Neural cell (in vitro differentiated cells): Measurements from ENCODE around the gene ATG7. TPM values are rescaled to one million over a fixed set of nuclear protein-coding genes. Genes with fewer than 3 reads are reported as not detected.
A peak's percentile ranks its signal among the peaks of the same experiment; 100 is the strongest.

Experiments
- H2AFZ ChIP-seq: fragments of 200-600, 300-800 bp; sonication (generic), shearing (Covaris generic); 2 replicates; pipeline ENCODE4 v1.6.0; 2014; ENCODE audit warnings: low read depth, mild to moderate bottlenecking, antibody characterized with exemption, low read length, moderate library complexity
- H3F3A ChIP-seq: fragments of 200-600 bp; shearing (Covaris generic); 2 replicates; pipeline ENCODE4 v1.6.1; 2016; ENCODE audit warnings: mild to moderate bottlenecking, moderate library complexity, mixed read lengths, antibody characterized with exemption, low read length; ENCODE audit not compliant: insufficient read depth, poor library complexity, severe bottlenecking
- H3K27ac ChIP-seq: fragments of 200-600, 300-800 bp; sonication (generic), shearing (Covaris generic); 2 replicates; pipeline ENCODE4 v1.5.1; 2014; ENCODE audit warnings: mild to moderate bottlenecking, low read length, moderate library complexity
- H3K27me3 ChIP-seq: fragments of 300-800, 200-600 bp; sonication (generic), shearing (Covaris generic); 2 replicates; pipeline ENCODE4 v1.6.0; 2014; ENCODE audit warnings: mild to moderate bottlenecking, low read depth, low read length, moderate library complexity; ENCODE audit not compliant: insufficient read depth
- H3K36me3 ChIP-seq: fragments of 300-800, 200-600 bp; sonication (generic), shearing (Covaris generic); 2 replicates; pipeline ENCODE4 v1.5.1; 2014; ENCODE audit warnings: mild to moderate bottlenecking, antibody characterized with exemption, low read length, moderate library complexity; ENCODE audit not compliant: insufficient read depth
- H3K4me2 ChIP-seq: fragments of 300-800, 200-600 bp; sonication (generic), shearing (Covaris generic); 2 replicates; pipeline ENCODE4 v1.6.0; 2014; ENCODE audit warnings: mild to moderate bottlenecking, low read length
- H3K4me3 ChIP-seq: fragments of 300-800, 200-600 bp; sonication (generic), shearing (Covaris generic); 2 replicates; pipeline ENCODE4 v1.5.1; 2014; ENCODE audit warnings: mild to moderate bottlenecking, low read length, moderate library complexity
- H3K79me2 ChIP-seq: fragments of 200-600 bp; shearing (Covaris generic); replicated peaks from 2 replicates; pipeline ENCODE4 v1.6.0; 2014; ENCODE audit warnings: mild to moderate bottlenecking, low read length, moderate library complexity; ENCODE audit not compliant: insufficient read depth
- H3K9ac ChIP-seq: fragments of 300-800, 200-600 bp; sonication (generic), shearing (Covaris generic); 2 replicates; pipeline ENCODE4 v1.6.1; 2016; ENCODE audit warnings: mild to moderate bottlenecking, low read length, mixed read lengths
- H3K9me2 ChIP-seq: fragments of 200-600 bp; shearing (Covaris generic); 2 replicates; pipeline ENCODE4 v1.6.1; 2016; ENCODE audit warnings: mild to moderate bottlenecking, low read length, mixed read lengths; ENCODE audit not compliant: insufficient read depth
- H3K9me3 ChIP-seq: fragments of 200-600, 300-800 bp; sonication (generic), shearing (Covaris generic); 2 replicates; pipeline ENCODE4 v1.6.1; 2016; ENCODE audit warnings: mild to moderate bottlenecking, mixed run types, low read length, moderate library complexity, mixed read lengths
- H4K20me1 ChIP-seq: fragments of 200-600 bp; shearing (Covaris generic); 2 replicates; pipeline ENCODE4 v1.6.1; 2016; ENCODE audit warnings: mild to moderate bottlenecking, mixed run types; ENCODE audit not compliant: insufficient read depth
- EP300 ChIP-seq: fragments of 450-650 bp; conservative IDR thresholded peaks from 2 replicates; pipeline ENCODE4 v1.6.1; 2014; ENCODE audit warnings: antibody characterized with exemption, mild to moderate bottlenecking, moderate library complexity; ENCODE audit not compliant: poor library complexity, severe bottlenecking
- EZH2 ChIP-seq: fragments of 200-600, 300-800 bp; shearing (Covaris generic), sonication (generic); IDR thresholded peaks from 2 replicates; pipeline ENCODE4 v1.6.1; 2014; ENCODE audit warnings: antibody characterized with exemption, low read length, borderline replicate concordance, mild to moderate bottlenecking; ENCODE audit not compliant: insufficient read depth, poor library complexity, severe bottlenecking
- MXI1 ChIP-seq: fragments of 450-650 bp; conservative IDR thresholded peaks from 2 replicates; pipeline ENCODE4 v1.6.1; 2014; ENCODE audit warnings: antibody characterized with exemption, mild to moderate bottlenecking; ENCODE audit not compliant: poor library complexity, severe bottlenecking
- POLR2AphosphoS5 ChIP-seq: IDR thresholded peaks from 2 replicates; pipeline ENCODE4 v1.6.1; 2012
- RAD21 ChIP-seq: fragments of 450-650 bp; conservative IDR thresholded peaks from 2 replicates; pipeline ENCODE4 v1.6.1; 2014; ENCODE audit warnings: antibody characterized with exemption, mild to moderate bottlenecking, moderate library complexity
- REST ChIP-seq: IDR thresholded peaks from 2 replicates; pipeline ENCODE4 v1.6.1; 2012; ENCODE audit warnings: borderline replicate concordance
- SMC3 ChIP-seq: fragments of 450-650 bp; conservative IDR thresholded peaks from 2 replicates; pipeline ENCODE4 v1.6.1; 2014; ENCODE audit warnings: antibody characterized with exemption, mild to moderate bottlenecking, moderate library complexity; ENCODE audit not compliant: poor library complexity
- TAF1 ChIP-seq: IDR thresholded peaks from 2 replicates; pipeline ENCODE4 v1.6.1; 2012; ENCODE audit warnings: low read depth
- polyA plus RNA-seq: library from polyadenylated mRNA; depleted of rRNA; stranded (reverse); fragments of >200 nt; gene quantifications from 2 replicates; pipeline ENCODE4 v1.2.3, GENCODE V29; 2014
- TF ChIP-seq, protein P1 (sequence below): fragments of 450-650 bp; IDR thresholded peaks from 2 replicates; pipeline ENCODE4 v1.5.1; 2014; ENCODE audit warnings: antibody characterized with exemption, mild to moderate bottlenecking, moderate library complexity; ENCODE audit not compliant: poor library complexity, severe bottlenecking

ATG7 gene
- polyA plus RNA-seq, 1 donor from 2014 or later = 28.8 TPM

- Histone ChIP-seq H4K20me1 (no peaks in the 10 kb centered on the region), H3K9ac (peak overlapping the region; percentile 58), H3K27ac (peak overlapping the region; percentile 73), H3K4me2 (peak overlapping the region; percentile 27), H3K9me2 (no peaks in the 10 kb centered on the region), H3K9me3 (no peaks in the 10 kb centered on the region), H3F3A (peaks cover 4% of the 10 kb centered on the region), H3K36me3 (no peaks in the 10 kb centered on the region), H3K27me3 (no peaks in the 10 kb centered on the region), H3K79me2 (peaks cover 70% of the 10 kb centered on the region), H3K4me3 (peak overlapping the region; percentile 61), H2AFZ (no peak overlapping the region)
- TF ChIP-seq EP300 (no peak), TAF1 (peak; percentile 9)
These were observed 310.2 kb downstream of the ATG7 start for GRCh38 chr3:11582191-11582968.

DNA sequence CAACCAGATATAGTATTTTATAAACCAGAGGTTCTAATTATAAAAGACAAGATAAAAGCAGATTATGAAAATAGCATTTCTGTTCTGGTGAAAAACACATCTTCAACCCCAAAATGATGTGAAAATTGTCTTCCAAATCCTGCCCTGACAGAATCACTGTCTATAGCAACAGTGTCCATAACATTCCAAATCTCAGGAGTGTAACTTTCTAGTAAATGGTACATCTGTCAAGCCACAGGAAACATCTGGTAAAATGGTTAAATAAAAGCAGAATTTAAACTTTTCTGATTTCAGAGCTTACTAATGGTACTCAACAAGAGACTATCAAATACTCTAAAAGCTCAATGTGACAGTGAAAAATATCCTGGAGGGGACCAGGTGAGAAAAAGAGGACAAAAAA lies 311.0 kb downstream of the ATG7 start:
- Histone ChIP-seq H3K9me2 (no peaks in the 10 kb centered on the region), H3K27me3 (no peaks in the 10 kb centered on the region), H2AFZ (no peak overlapping the region), H3K4me2 (no peak overlapping the region), H4K20me1 (no peaks in the 10 kb centered on the region), H3K27ac (no peak overlapping the region), H3K9ac (peak overlapping the region; percentile 58), H3K9me3 (no peaks in the 10 kb centered on the region), H3F3A (peaks cover 4% of the 10 kb centered on the region), H3K36me3 (no peaks in the 10 kb centered on the region), H3K4me3 (no peak overlapping the region), H3K79me2 (peaks cover 69% of the 10 kb centered on the region)
- TF ChIP-seq POLR2AphosphoS5 (no peak), REST (no peak), MXI1 (no peak), SMC3 (no peak), EP300 (no peak), TAF1 (no peak), RAD21 (no peak), EZH2 (no peak)
- TF ChIP-seq, protein P1, sequence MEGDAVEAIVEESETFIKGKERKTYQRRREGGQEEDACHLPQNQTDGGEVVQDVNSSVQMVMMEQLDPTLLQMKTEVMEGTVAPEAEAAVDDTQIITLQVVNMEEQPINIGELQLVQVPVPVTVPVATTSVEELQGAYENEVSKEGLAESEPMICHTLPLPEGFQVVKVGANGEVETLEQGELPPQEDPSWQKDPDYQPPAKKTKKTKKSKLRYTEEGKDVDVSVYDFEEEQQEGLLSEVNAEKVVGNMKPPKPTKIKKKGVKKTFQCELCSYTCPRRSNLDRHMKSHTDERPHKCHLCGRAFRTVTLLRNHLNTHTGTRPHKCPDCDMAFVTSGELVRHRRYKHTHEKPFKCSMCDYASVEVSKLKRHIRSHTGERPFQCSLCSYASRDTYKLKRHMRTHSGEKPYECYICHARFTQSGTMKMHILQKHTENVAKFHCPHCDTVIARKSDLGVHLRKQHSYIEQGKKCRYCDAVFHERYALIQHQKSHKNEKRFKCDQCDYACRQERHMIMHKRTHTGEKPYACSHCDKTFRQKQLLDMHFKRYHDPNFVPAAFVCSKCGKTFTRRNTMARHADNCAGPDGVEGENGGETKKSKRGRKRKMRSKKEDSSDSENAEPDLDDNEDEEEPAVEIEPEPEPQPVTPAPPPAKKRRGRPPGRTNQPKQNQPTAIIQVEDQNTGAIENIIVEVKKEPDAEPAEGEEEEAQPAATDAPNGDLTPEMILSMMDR = no peak
